ENCODE data around the gene MT1E.

Gene MT1E

GRCh38 chr16:56588781-56589140 is 36.8 kb upstream of the MT1E start:
- no peak overlapping the region for H3K27ac ChIP-seq (replicated peaks)
- no peak for TF ChIP-seq POLR2AphosphoS5 (IDR thresholded peaks at IDR 0.05; ENCODE audit: low read depth)
- TF ChIP-seq GABPA (IDR thresholded peaks at IDR 0.05; ENCODE audit: low read depth) = no peak
- TF ChIP-seq REST (IDR thresholded peaks at IDR 0.05; ENCODE audit: insufficient replicate concordance, low read depth) = no peak
- no peak for TF ChIP-seq CTCF (IDR thresholded peaks at IDR 0.05; ENCODE audit: insufficient read depth, low read length)
- TF ChIP-seq SPI1 (IDR thresholded peaks at IDR 0.05; ENCODE audit: borderline replicate concordance, low read depth) = no peak
- no peak overlapping the region for H3K4me3 ChIP-seq (replicated peaks; ENCODE audit: insufficient read depth, low read length)
- peaks cover 12% of the 10 kb centered on the region for H3K27me3 ChIP-seq (ENCODE audit: insufficient read depth, poor library complexity, severe bottlenecking)
- no peak for DNase-seq (ENCODE audit: low read depth in 1 of 2, low spot score in 1 of 2)

- Histone ChIP-seq H3K27me3 (ENCODE audit: insufficient read depth, poor library complexity, severe bottlenecking) (peaks cover 12% of the 10 kb centered on the region), H3K27ac (replicated peaks) (no peak within 1 kb of the TSS), H3K4me3 (replicated peaks; ENCODE audit: insufficient read depth, low read length) (0 out of 2 replicates have a peak within 1 kb of the TSS, but pooled peaks have one; percentile 1)
- TF ChIP-seq SPI1 (IDR thresholded peaks at IDR 0.05; ENCODE audit: borderline replicate concordance, low read depth) = no peak
- DNase-seq (ENCODE audit: low read depth in 1 of 2, low spot score in 1 of 2) = no peak
These were observed 36.2 kb upstream of the MT1E start, which contains the start of gene MT3 for GRCh38 chr16:56589141-56590039. MT3 (plus strand) TSS chr16:56589528; CDS start chr16:56589591, 63 bp downstream.

- H3K27me3 ChIP-seq (ENCODE audit: insufficient read depth, poor library complexity, severe bottlenecking) = peaks cover 10% of the 10 kb centered on the region
- peak overlapping the region; percentile 34 for H3K27ac ChIP-seq (replicated peaks)
- no peak overlapping the region for H3K4me3 ChIP-seq (replicated peaks; ENCODE audit: insufficient read depth, low read length)
- no peak for TF ChIP-seq CTCF (IDR thresholded peaks at IDR 0.05; ENCODE audit: insufficient read depth, low read length)
- TF ChIP-seq SPI1 (IDR thresholded peaks at IDR 0.05; ENCODE audit: borderline replicate concordance, low read depth) = peak; percentile 82
- peak in 1 of 2 experiments; percentile 78 for DNase-seq (ENCODE audit: low read depth in 1 of 2, low spot score in 1 of 2)
These were observed 34.1 kb upstream of the MT1E start for GRCh38 chr16:56591377-56592060.

GRCh38 chr16:56593573-56594291 is 31.8 kb upstream of the MT1E start:
- peaks cover 7% of the 10 kb centered on the region for H3K27me3 ChIP-seq (ENCODE audit: insufficient read depth, poor library complexity, severe bottlenecking)
- DNase-seq (ENCODE audit: low read depth in 1 of 2, low spot score in 1 of 2) = no peak
- TF ChIP-seq CTCF (IDR thresholded peaks at IDR 0.05; ENCODE audit: insufficient read depth, low read length) = no peak
- no peak for TF ChIP-seq POLR2AphosphoS5 (IDR thresholded peaks at IDR 0.05; ENCODE audit: low read depth)
- TF ChIP-seq REST (IDR thresholded peaks at IDR 0.05; ENCODE audit: insufficient replicate concordance, low read depth) = no peak
- no peak for TF ChIP-seq GABPA (IDR thresholded peaks at IDR 0.05; ENCODE audit: low read depth)
- no peak for TF ChIP-seq SPI1 (IDR thresholded peaks at IDR 0.05; ENCODE audit: borderline replicate concordance, low read depth)
- H3K4me3 ChIP-seq (replicated peaks; ENCODE audit: insufficient read depth, low read length) = no peak overlapping the region
- H3K27ac ChIP-seq (replicated peaks) = no peak overlapping the region

All from HL-60 (cell line).